Measurements from ENCODE around the gene PALLD.

The PALLD gene

DNA sequence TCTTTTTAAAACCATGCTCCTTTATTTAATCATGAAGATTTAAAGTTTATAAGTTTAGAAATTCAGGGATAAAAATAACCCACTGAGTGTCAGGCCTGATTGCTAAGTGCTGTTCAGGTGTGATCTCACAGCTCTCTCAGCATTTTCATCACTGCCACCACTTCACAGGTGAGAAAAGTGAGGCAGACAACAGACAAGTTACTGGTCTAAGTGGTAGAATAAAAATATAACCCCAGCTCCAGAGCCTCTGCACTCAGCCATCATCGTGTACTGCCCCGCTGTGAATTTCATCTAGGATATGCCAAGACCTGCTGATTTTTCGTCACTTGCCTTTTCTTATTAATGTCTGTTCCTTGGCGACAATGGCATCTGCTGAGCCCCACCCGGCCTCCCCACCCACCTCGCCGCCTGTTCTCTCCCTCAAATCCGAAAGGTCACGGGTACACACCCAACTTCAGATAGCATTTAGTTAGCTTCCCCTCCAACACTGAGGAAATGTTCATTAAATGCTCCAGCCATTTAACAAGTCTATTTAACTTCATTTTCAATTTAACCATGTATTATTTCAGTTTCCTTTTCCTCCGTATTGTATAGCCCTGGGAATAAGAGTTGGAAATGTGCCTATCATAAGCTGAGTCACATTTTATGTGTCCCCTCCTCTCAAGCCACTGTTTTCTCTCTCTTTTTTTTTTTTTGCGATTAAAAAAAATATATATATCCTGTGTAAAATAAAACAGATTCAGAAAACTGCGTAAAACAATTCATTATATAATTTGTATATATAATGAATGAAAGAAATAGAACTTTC lies 276.7 kb downstream of the PALLD start:
- Histone ChIP-seq H3K27ac (no peak overlapping the region), H3K9me3 (ENCODE audit: low read depth, low read length) (no peaks in the 10 kb centered on the region), H3K4me3 (no peak overlapping the region), H3K36me3 (ENCODE audit: insufficient read depth, low read length) (no peaks in the 10 kb centered on the region), H3K9ac (ENCODE audit: insufficient read length) (no peak overlapping the region)
- no peak for DNase-seq (ENCODE audit: low read depth, low spot score)
- TF ChIP-seq FOXP2 (optimal IDR thresholded peaks at IDR 0.05; ENCODE audit: control extremely low read depth, extremely low read length, insufficient read depth): no peak
- TF ChIP-seq POLR2AphosphoS5 (IDR thresholded peaks at IDR 0.05; ENCODE audit: borderline replicate concordance, low read depth, low read length): no peak
- TF ChIP-seq EZH2 (IDR thresholded peaks at IDR 0.05): no peak

GRCh38 chr4:168776382-168776781 lies 279.5 kb downstream of the PALLD start:
- TF ChIP-seq POLR2AphosphoS5 (IDR thresholded peaks at IDR 0.05; ENCODE audit: borderline replicate concordance, low read depth, low read length) (no peak), EZH2 (IDR thresholded peaks at IDR 0.05) (no peak), FOXP2 (optimal IDR thresholded peaks at IDR 0.05; ENCODE audit: control extremely low read depth, extremely low read length, insufficient read depth) (no peak)
- no peaks in the 10 kb centered on the region for H3K36me3 ChIP-seq (ENCODE audit: insufficient read depth, low read length)
- no peak for DNase-seq (ENCODE audit: low read depth, low spot score)
- no peak overlapping the region for H3K27ac ChIP-seq
- no peaks in the 10 kb centered on the region for H3K9me3 ChIP-seq (ENCODE audit: low read depth, low read length)
- no peak overlapping the region for H3K9ac ChIP-seq (ENCODE audit: insufficient read length)
- H3K4me3 ChIP-seq: no peak overlapping the region

DNA sequence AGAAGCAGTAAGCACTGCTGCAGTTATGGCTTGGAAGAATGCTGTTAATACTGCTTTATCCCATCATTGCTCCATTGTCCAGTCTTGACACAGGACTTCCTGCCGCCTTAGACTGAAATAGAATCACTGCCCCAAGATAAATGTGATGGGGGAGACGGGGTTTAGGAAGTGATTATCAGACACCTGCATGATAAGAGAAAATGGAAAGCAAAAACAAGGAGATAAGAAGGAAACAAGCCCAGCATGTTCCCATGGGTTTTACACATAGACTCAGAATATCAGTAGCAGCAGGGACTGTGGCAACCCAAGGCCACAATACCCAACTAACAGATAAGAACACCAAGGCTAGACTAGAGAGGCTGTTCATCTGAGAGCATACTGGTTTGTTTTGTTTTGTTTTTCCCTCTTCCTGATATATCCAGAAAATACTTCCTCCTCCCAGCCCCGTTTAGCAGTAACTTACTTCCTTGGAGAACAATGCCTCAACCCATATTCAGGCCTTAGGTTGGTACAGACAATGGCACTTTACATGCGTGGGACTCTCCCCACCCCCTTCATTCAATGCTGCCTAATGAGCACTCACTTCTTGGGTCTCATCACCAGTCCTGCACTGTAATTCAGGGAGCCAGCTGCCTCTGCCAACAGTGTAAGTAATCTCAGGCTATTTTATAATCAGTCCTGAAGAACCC lies 280.6 kb downstream of the PALLD start:
- Histone ChIP-seq H3K36me3 (ENCODE audit: insufficient read depth, low read length) (no peaks in the 10 kb centered on the region), H3K9ac (ENCODE audit: insufficient read length) (no peak overlapping the region), H3K4me3 (no peak overlapping the region), H3K27ac (no peak overlapping the region), H3K9me3 (ENCODE audit: low read depth, low read length) (no peaks in the 10 kb centered on the region)
- no peak for TF ChIP-seq EZH2 (IDR thresholded peaks at IDR 0.05)
- no peak for TF ChIP-seq FOXP2 (optimal IDR thresholded peaks at IDR 0.05; ENCODE audit: control extremely low read depth, extremely low read length, insufficient read depth)
- no peak for TF ChIP-seq POLR2AphosphoS5 (IDR thresholded peaks at IDR 0.05; ENCODE audit: borderline replicate concordance, low read depth, low read length)
- DNase-seq (ENCODE audit: low read depth, low spot score): no peak

DNA sequence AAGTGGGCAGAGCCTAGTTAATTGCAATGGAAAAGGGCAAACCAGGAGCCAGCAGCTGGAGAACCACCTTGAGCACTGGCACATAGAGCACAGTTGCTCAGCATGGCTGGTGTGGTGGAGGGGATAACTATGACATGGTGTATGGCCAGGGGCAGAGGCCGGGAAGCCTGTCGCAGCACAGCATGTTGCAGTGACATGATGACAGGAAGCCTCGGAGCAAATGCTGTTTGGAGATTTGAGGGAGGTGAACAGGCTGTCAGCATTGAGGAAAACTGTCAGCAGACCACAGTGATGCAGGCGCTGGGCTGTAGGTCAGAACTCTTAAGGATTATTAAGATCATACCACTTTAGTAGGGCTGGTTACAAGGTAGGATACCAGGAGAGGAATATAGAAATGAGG lies 284.5 kb downstream of the PALLD start:
- Histone ChIP-seq H3K4me3 (no peak overlapping the region), H3K9me3 (ENCODE audit: low read depth, low read length) (no peaks in the 10 kb centered on the region), H3K36me3 (ENCODE audit: insufficient read depth, low read length) (no peaks in the 10 kb centered on the region), H3K9ac (ENCODE audit: insufficient read length) (no peak overlapping the region), H3K27ac (no peak overlapping the region)
- no peak for DNase-seq (ENCODE audit: low read depth, low spot score)
- no peak for TF ChIP-seq POLR2AphosphoS5 (IDR thresholded peaks at IDR 0.05; ENCODE audit: borderline replicate concordance, low read depth, low read length)
- no peak for TF ChIP-seq FOXP2 (optimal IDR thresholded peaks at IDR 0.05; ENCODE audit: control extremely low read depth, extremely low read length, insufficient read depth)
- no peak for TF ChIP-seq EZH2 (IDR thresholded peaks at IDR 0.05)

- TF ChIP-seq FOXP2 (optimal IDR thresholded peaks at IDR 0.05; ENCODE audit: control extremely low read depth, extremely low read length, insufficient read depth) (no peak), EZH2 (IDR thresholded peaks at IDR 0.05) (no peak)
Observed at GRCh38 chr4:168781926-168782325, 285.1 kb downstream of the PALLD start.

DNA sequence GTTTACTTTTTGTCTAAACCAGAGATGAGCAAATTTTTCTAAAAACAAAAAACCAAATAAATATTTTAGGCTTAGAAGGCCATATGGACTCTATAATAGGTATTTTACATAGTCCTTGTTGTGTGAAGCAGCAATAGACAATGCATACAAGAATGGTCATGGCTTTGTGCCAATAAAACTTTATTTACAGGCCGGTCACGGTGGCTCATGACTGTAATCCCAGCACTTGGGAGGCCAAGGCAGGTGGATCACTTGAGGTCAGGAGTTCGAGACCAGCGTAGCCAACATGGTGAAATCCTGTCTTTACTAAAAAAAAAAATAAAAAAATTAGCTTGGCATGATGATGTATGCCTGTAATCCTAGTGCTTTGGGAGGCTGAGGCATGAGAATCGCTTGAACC lies 285.6 kb downstream of the PALLD start:
- no peak for DNase-seq (ENCODE audit: low read depth, low spot score)
- Histone ChIP-seq H3K9me3 (ENCODE audit: low read depth, low read length) (no peaks in the 10 kb centered on the region), H3K4me3 (no peak overlapping the region), H3K9ac (ENCODE audit: insufficient read length) (no peak overlapping the region), H3K36me3 (ENCODE audit: insufficient read depth, low read length) (no peaks in the 10 kb centered on the region), H3K27ac (no peak overlapping the region)
- TF ChIP-seq EZH2 (IDR thresholded peaks at IDR 0.05) (no peak), FOXP2 (optimal IDR thresholded peaks at IDR 0.05; ENCODE audit: control extremely low read depth, extremely low read length, insufficient read depth) (no peak), POLR2AphosphoS5 (IDR thresholded peaks at IDR 0.05; ENCODE audit: borderline replicate concordance, low read depth, low read length) (no peak)

More at GRCh38 chr4:168781926-168782325, 285.1 kb downstream of the PALLD start:
- Histone ChIP-seq H3K27ac (no peak overlapping the region), H3K36me3 (ENCODE audit: insufficient read depth, low read length) (no peaks in the 10 kb centered on the region), H3K4me3 (no peak overlapping the region), H3K9me3 (ENCODE audit: low read depth, low read length) (no peaks in the 10 kb centered on the region), H3K9ac (ENCODE audit: insufficient read length) (no peak overlapping the region)
- DNase-seq (ENCODE audit: low read depth, low spot score): no peak

- Histone ChIP-seq H3K9ac (ENCODE audit: insufficient read length) (no peak overlapping the region), H3K27ac (no peak overlapping the region), H3K36me3 (ENCODE audit: insufficient read depth, low read length) (no peaks in the 10 kb centered on the region), H3K9me3 (ENCODE audit: low read depth, low read length) (no peaks in the 10 kb centered on the region), H3K4me3 (no peak overlapping the region)
- TF ChIP-seq EZH2 (IDR thresholded peaks at IDR 0.05): no peak
- TF ChIP-seq POLR2AphosphoS5 (IDR thresholded peaks at IDR 0.05; ENCODE audit: borderline replicate concordance, low read depth, low read length): no peak
- no peak for TF ChIP-seq FOXP2 (optimal IDR thresholded peaks at IDR 0.05; ENCODE audit: control extremely low read depth, extremely low read length, insufficient read depth)
- DNase-seq (ENCODE audit: low read depth, low spot score): no peak
Observed at GRCh38 chr4:168784786-168785461, 288.1 kb downstream of the PALLD start.

GRCh38 chr4:168787334-168787733 lies 290.5 kb downstream of the PALLD start:
- TF ChIP-seq EZH2 (IDR thresholded peaks at IDR 0.05): no peak
- no peak for TF ChIP-seq POLR2AphosphoS5 (IDR thresholded peaks at IDR 0.05; ENCODE audit: borderline replicate concordance, low read depth, low read length)
- TF ChIP-seq FOXP2 (optimal IDR thresholded peaks at IDR 0.05; ENCODE audit: control extremely low read depth, extremely low read length, insufficient read depth): no peak

More at GRCh38 chr4:168787334-168787733, 290.5 kb downstream of the PALLD start:
- Histone ChIP-seq H3K9me3 (ENCODE audit: low read depth, low read length) (no peaks in the 10 kb centered on the region), H3K36me3 (ENCODE audit: insufficient read depth, low read length) (no peaks in the 10 kb centered on the region), H3K27ac (peak overlapping the region; percentile 94), H3K9ac (ENCODE audit: insufficient read length) (peak overlapping the region; percentile 77), H3K4me3 (peak overlapping the region; percentile 70)
- no peak for DNase-seq (ENCODE audit: low read depth, low spot score)

Measured in SK-N-MC (cell line).